ENCODE measurements around the gene TIAM1. TPM values are rescaled to one million over a fixed set of nuclear protein-coding genes. Genes with fewer than 3 reads are reported as not detected.

Gene TIAM1
- total and polyA plus RNA-seq, 2 of the 8 experiments (the other 6 are each of a cell fraction or from before 2014, with no cell fraction given), result 10.1 to 30.7 TPM

- H3K79me1 ChIP-seq (ENCODE audit: low read depth, low read length), result peaks cover 4% of the 10 kb centered on the region; the same call in 1 of the 2 replicates
- H3K4me1 ChIP-seq (replicated peaks in 1 of 4; ENCODE audit: control insufficient read depth in 3 of 4, insufficient read depth in 4 of 4, low read length in 3 of 4), result peaks cover 3 to 12% (median 8%) of the 10 kb centered on the region in 4 experiments; a peak in 6 of 7 replicates
- no peaks in the 10 kb centered on the region for H3K23me2 ChIP-seq (ENCODE audit: low read depth, low read length)
- H2BK15ac ChIP-seq (ENCODE audit: low read length), result no peak overlapping the region
- no peak overlapping the region for H3K56ac ChIP-seq (replicated peaks; ENCODE audit: insufficient read length, low read depth, low read length)
- H3K27ac ChIP-seq (ENCODE audit: low read depth, low read length), result no peak overlapping the region
- H2BK20ac ChIP-seq (ENCODE audit: low read length), result no peak overlapping the region
- H3K4ac ChIP-seq (replicated peaks; ENCODE audit: insufficient read length, low read depth, low read length), result no peak overlapping the region
- no peak overlapping the region for H2AK5ac ChIP-seq (ENCODE audit: low read depth, low read length)
- H3K14ac ChIP-seq (ENCODE audit: insufficient read length), result no peak overlapping the region
- WGBS, 2 experiments (ENCODE audit: extremely low coverage in 1 of 2, insufficient coverage in 1 of 2, insufficient read length in 1 of 2, insufficient replicate concordance in 2 of 2, low coverage in 1 of 2, low lambda C conversion rate in 2 of 2, missing lambda C conversion rate in 1 of 2), result 64% methylated on average over 7 of the region's 7 CpGs; no CpG with 5 or more reads in 1 of the 2 experiments
- H3K9me3 ChIP-seq (ENCODE audit: insufficient read depth in 2 of 2, low read depth in 1 of 2, low read length in 1 of 2), result no peaks in the 10 kb centered on the region
- peak; percentile 52 for FAIRE-seq
- no peak overlapping the region for H3K23ac ChIP-seq (ENCODE audit: insufficient read length)
- H3K18ac ChIP-seq (ENCODE audit: extremely low read depth, low read length), result no peak overlapping the region
- no peak for DNase-seq (ENCODE audit: low read depth in 1 of 2, low spot score in 2 of 2)
- H3K36me3 ChIP-seq (ENCODE audit: control insufficient read depth in 2 of 4, insufficient read depth in 4 of 4, low read length in 3 of 4), result no peaks in the 10 kb centered on the region; a peak in 1 of 8 replicates
- H3K27me3 ChIP-seq (replicated peaks in 1 of 4; ENCODE audit: control insufficient read depth in 3 of 4, extremely low read depth in 1 of 4, insufficient read depth in 3 of 4, low read length in 3 of 4), result no peaks in the 10 kb centered on the region
- H3K4me3 ChIP-seq (ENCODE audit: extremely low read depth in 1 of 4, insufficient read depth in 2 of 4, low read depth in 3 of 4, low read length in 4 of 4), result no peak overlapping the region
- H3K79me2 ChIP-seq (ENCODE audit: control insufficient read depth in 1 of 2, insufficient read depth in 2 of 2, low read length in 2 of 2), result no peaks in the 10 kb centered on the region
- no peak overlapping the region for H4K91ac ChIP-seq (replicated peaks; ENCODE audit: insufficient read length, low read length)
- no peaks in the 10 kb centered on the region for H4K20me1 ChIP-seq (replicated peaks in 1 of 2; ENCODE audit: control insufficient read depth in 1 of 2, insufficient read depth in 2 of 2, low read length in 2 of 2)
- H3K4me2 ChIP-seq (ENCODE audit: insufficient read depth in 1 of 2, low read depth in 2 of 2, low read length in 2 of 2), result peak overlapping the region in 1 of 2 experiments; percentile 20; a peak in 1 of 4 replicates
- H4K5ac ChIP-seq (ENCODE audit: insufficient read length, low read depth, low read length), result no peak overlapping the region
- peak overlapping the region; percentile 2; the same call in 1 of the 2 replicates for H2BK5ac ChIP-seq (ENCODE audit: low read depth, low read length)
- peak overlapping the region in 1 of 4 experiments; percentile 41; a peak in 1 of 7 replicates for H3K9ac ChIP-seq (replicated peaks in 1 of 4; ENCODE audit: extremely low read depth in 1 of 4, low read depth in 3 of 4, low read length in 3 of 4)
- POLR2A ChIA-PET (ENCODE audit: partially characterized antibody), result interaction anchor here (0.6 kb wide), 1 partner anchor 32 kb away, joined by 3 read pairs; no protein-coding TSS in a partner anchor
- 0 out of 2 replicates have a peak overlapping the region, but pooled peaks have one; percentile 3 for H2BK12ac ChIP-seq (ENCODE audit: low read depth, low read length)
- H2BK120ac ChIP-seq (replicated peaks; ENCODE audit: low read depth, low read length), result peak overlapping the region; percentile 12
- no peak overlapping the region for H4K8ac ChIP-seq (ENCODE audit: extremely low read depth, insufficient read depth, low read length)
- H2AFZ ChIP-seq (ENCODE audit: low read length), result no peak overlapping the region
- CTCF ChIA-PET (ENCODE audit: partially characterized antibody), result interaction anchor here (1.3 to 1.6 kb wide), 3 partner anchors 17 to 247 kb away, joined by 3 to 6 read pairs (median 4); no protein-coding TSS in a partner anchor
- TF ChIP-seq EP300 (IDR thresholded peaks at IDR 0.05; ENCODE audit: borderline replicate concordance in 1 of 2, low read depth in 2 of 2, low read length in 2 of 2) (no peak), GTF2F1 (IDR thresholded peaks at IDR 0.05; ENCODE audit: borderline replicate concordance, low read depth, low read length) (no peak), KDM5A (IDR thresholded peaks at IDR 0.05; ENCODE audit: low read length) (no peak), MAX (IDR thresholded peaks at IDR 0.05) (no peak), NANOG (IDR thresholded peaks at IDR 0.05; ENCODE audit: insufficient read depth, low read depth, low read length, poor library complexity, severe bottlenecking) (no peak), EZH2 (IDR thresholded peaks at IDR 0.05; ENCODE audit: low read depth, low read length, severe bottlenecking) (no peak), POU5F1 (IDR thresholded peaks at IDR 0.05; ENCODE audit: low read depth, low read length) (no peak), CTCF (IDR thresholded peaks at IDR 0.05; ENCODE audit: control extremely low read depth in 1 of 3, insufficient read depth in 1 of 3, low read depth in 1 of 3, low read length in 3 of 3) (no peak), GABPA (IDR thresholded peaks at IDR 0.05; ENCODE audit: borderline replicate concordance, insufficient read depth, low read length) (no peak), SRF (IDR thresholded peaks at IDR 0.05; ENCODE audit: low read depth, low read length) (no peak)
Measured at GRCh38 chr21:31310750-31311149, 33.3 kb downstream of the TIAM1 start.
